GM18502 (cell line): Measurements from ENCODE around the gene MPHOSPH10.
"Not testable (repeated sequence)": the region's sequence is repeated elsewhere in the genome, so short reads cannot be mapped to it uniquely, and the experiment has no call there.

ENCODE experiments used
- ATAC-seq: cut with Tn5 transposase; IDR thresholded peaks from one replicate; pipeline ENCODE4 v1.9.1; 2021; ENCODE audit warnings: mild to moderate bottlenecking; ENCODE audit not compliant: unreplicated experiment, poor library complexity

The MPHOSPH10 gene

GRCh38 chr2:71130152-71130904 is at the start of gene MPHOSPH10, which contains the start of gene MCEE:
Gene MPHOSPH10, plus strand, starts transcription at chr2:71130634. Its CDS starts 32 bp downstream, at chr2:71130666.
Gene MCEE, minus strand, starts transcription at chr2:71130229. Its CDS starts 10 bp downstream, at chr2:71130219.
- ATAC-seq: peak; percentile 91

GRCh38 chr2:71082402-71083252 is 47.8 kb upstream of the MPHOSPH10 start:
- ATAC-seq: peak; percentile 83

- ATAC-seq: not testable (repeated sequence)
Observed at GRCh38 chr2:71083297-71083696, 47.1 kb upstream of the MPHOSPH10 start.

DNA sequence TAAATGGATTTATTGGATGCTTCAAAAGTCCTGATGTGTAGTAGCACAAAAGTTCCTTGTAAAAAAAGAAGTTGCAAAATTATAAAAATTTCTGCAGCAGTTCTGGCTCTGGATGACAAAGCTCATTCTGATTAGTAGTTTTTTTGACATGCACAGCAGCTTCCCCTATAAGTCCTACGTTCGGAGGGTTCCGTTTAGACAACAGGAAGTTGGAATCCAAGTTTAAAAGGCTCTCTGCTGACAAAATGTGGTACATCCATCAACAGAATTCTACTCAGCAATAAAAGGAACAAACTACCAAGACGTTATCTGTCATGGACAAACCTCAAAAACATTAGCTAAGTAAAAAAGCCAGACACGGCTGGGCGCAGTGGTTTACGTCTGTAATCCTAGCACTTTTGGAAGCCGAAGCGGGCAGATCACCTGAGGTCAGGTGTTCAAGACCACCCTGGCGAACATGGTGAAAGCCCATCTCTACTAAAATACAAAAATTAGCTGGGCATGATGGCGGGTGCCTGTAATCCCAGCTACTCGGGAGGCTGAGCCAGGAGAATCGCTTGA is 46.6 kb upstream of the MPHOSPH10 start:
- ATAC-seq: not testable (repeated sequence)

GRCh38 chr2:71085325-71086003 is 45.0 kb upstream of the MPHOSPH10 start:
- not testable (repeated sequence) for ATAC-seq

DNA sequence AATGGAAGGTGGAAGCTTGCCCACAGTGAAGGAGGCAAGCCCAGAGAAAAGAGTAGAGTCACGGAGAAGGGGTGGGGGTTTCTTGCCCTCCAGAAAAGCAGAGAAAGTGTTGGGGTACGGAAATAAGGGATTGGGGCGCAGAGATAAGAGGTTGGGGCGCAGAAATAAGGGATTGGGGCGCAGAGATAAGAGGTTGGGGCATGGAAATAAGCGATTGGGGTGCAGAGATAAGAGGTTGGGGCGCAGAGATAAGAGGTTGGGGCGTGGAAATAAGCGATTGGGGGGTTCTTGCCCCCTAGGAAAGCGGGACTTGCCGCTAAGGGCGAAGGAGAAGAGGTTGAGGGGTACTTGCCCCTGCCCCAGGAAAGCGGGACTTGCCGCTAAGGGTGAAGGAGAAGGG is 41.0 kb upstream of the MPHOSPH10 start:
- ATAC-seq: not testable (repeated sequence)

GRCh38 chr2:71091808-71092207 is 38.6 kb upstream of the MPHOSPH10 start:
- not testable (repeated sequence) for ATAC-seq

DNA sequence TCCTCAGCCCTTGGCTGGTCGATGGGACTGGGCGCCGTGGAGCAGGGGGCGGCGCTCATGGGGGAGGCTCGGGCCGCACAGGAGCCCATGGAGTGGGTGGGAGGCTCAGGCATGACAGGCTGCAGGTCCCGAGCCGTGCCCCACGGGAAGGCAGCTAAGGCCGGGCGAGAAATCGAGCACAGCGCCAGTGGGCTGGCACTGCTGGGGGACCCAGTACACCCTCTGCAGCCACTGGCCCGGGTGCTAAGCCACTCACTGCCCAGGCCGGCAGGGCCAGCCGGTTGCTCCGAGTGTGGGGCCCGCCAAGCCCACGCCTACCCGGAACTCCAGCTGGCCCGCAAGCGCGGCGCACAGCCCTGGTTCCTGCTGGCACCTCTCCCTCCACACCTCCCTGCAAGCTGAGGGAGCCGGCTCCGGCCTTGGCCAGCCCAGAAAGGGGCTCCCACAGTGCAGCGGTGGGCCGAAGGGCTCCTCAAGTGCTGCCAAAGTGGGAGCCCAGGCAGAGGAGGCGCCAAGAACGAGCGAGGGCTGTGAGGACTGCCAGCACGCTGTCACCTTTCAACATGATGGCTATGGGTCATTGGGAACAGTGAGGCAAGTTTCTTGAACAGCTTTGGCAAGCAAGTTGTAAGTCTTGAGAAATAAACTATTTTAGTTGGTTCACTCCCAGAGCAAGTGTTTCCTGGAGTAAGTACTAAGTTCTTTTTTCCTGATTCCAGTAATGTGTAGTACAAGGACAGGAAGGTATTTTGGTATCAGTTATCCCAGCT is 37.8 kb upstream of the MPHOSPH10 start:
- not testable (repeated sequence) for ATAC-seq

DNA sequence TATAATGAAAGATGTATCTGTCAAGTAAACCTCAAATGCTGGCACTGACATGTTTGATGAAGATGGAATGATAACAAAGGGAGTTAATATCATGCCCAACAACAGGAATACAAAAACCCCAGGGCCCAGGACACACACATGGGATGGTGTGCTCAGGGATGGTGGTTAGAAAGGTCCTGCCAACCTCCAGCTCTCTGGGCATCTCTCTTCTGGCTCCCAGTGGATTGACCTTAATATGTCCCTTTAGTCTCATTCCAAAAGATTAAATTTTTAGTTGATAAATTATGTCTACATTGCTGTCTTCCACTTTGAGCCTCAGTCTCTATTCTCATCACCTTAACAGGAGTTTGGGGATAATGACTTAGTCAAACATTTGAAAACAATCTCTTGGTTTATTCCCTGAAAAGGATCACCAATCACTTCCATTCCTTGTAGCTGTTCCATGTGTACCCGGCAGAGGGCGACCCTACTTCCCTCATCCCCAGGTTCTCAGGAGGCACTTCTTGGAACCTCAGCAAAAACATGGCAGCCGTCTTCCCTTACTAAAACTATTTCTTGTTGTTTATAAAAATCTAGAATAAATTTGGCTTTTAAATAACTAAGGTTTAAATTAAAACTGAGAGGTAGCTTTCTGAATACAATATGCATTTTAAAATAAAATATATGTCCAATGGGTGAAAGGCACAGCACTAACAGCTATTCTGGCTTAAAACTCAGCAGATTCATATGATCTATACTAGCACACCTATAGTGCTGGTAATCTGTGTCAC is 30.1 kb upstream of the MPHOSPH10 start:
- ATAC-seq: peak; percentile 57

DNA sequence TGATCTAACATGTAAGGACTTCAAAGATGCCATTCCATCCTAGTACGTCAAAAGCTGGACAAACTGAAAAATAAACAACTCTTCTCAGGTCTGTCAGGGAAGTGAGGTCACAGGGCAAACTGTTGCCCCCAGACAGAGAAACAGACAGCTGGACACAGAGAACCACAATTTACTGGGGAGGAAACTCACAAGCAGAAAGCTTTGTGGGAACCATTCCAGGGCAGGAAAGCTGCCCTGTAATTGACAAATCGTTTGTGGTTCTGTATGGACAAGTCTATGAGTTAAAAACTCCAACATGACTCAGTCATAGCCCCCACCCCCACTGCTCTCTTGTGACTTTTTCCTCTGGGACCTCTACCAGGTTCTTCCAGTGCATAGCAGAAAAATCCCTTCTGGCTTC is 28.8 kb upstream of the MPHOSPH10 start:
- no peak for ATAC-seq

DNA sequence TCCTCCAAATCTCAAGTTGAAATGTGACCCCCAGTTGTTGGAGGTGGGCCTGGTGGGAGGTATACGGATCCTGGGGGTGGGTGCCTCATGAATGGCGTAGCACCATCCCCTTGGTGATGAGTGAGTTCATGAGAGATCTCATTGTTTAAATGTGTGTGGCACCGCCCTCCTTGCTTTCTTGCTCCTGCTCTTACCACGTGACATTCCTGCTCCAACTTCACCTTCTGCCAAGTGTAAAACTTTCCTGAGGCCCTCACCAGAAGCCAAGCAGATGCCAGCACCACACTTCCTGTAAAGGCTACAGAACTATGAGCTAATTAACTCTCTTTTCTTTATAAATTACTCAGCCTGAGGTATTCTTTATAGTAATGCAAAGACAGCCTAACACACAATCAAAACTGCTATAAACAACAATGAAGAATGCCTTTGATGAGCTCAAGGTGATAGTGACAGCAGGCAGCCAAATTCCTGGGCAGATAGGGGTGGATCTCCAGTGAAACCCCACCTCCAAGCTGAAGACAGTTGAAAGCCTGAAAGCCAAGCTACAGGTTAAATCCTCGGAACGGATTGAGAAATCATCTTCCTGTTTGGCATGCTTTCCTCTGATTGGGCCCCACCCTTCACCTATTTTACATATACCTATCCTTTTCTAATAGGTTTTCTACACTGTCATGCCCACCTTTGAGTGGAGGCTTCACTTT is 27.3 kb upstream of the MPHOSPH10 start:
- no peak for ATAC-seq

- ATAC-seq: no peak
Observed at GRCh38 chr2:71103809-71104208, 26.6 kb upstream of the MPHOSPH10 start.

GRCh38 chr2:71106463-71106862 is 24.0 kb upstream of the MPHOSPH10 start:
- ATAC-seq: not testable (repeated sequence)

GRCh38 chr2:71108091-71108490 is 22.3 kb upstream of the MPHOSPH10 start:
- no peak for ATAC-seq

- no peak for ATAC-seq
Observed at GRCh38 chr2:71113843-71114242, 16.6 kb upstream of the MPHOSPH10 start.

DNA sequence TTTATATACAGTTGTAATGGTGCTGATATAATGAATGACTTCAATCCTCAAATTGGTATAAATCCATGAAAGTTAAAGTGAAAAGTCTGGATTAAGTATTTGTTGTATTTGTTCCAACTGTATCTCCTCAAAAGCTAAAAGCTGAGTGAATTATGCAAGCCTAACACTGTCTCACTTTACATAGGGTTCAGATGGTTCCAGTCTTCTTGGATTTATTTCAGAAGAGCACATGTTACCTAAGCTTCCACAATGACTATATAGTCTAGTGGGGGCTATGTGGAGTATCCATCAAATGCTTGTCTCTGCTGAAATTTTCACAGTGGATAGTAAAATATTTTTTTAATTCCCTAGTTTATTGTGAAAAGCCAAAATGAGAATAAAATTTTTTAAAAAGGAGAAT is 13.4 kb upstream of the MPHOSPH10 start:
- ATAC-seq: no peak

GRCh38 chr2:71120195-71120594 is 10.2 kb upstream of the MPHOSPH10 start:
- no peak for ATAC-seq

- ATAC-seq: no peak
Observed at GRCh38 chr2:71121479-71121878, 9.0 kb upstream of the MPHOSPH10 start.
